ENCODE measurements around the gene DROSHA. TPM values are rescaled to one million over a fixed set of nuclear protein-coding genes. Genes with fewer than 3 reads are reported as not detected.

DROSHA gene
- total RNA-seq, 3 donors from 2014 or later (not counting 1 experiment from before 2014, with no cell fraction given) = 44.9 to 55.9 (median 50.5) TPM

DNA sequence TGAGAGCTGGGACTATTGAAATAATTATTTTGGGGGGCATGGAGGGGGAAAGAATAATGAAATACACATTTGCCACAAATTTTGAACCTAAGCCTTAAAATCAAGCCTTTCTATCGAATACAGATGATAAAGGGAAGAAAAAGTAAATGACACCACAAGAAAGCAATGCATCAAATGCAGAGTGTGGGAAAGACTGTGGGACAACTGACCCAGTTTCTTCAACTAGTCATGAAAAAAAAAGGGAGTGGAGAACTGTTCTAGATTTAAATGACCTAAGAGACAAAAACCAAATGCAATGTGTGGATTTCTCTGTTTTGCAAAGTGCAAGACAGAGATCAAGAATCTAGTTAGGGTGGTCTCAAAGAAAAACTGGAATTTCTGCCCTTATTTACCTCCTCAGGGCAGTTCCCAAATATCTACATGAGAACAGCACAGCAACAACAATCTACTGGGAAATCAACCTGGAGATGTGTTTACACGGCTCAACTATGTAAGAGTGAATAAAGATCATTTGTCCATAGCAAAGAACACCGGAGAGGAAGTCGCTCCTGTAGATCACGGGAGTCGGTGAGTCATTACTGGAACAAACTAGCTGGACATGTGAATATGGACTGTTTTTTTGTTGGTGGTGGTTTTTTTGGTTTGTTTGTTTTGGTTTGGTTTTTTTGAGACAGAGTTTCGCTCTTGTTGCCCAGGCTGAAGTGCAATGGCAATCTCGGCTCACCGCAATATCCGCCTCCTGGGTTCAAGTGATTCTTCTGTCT, 145.9 kb downstream of the DROSHA start:
- Histone ChIP-seq H3K4me1 (ENCODE audit: control insufficient read depth, insufficient read depth, low read length) (no peaks in the 10 kb centered on the region), H3K27ac (ENCODE audit: low read length) (no peak overlapping the region), H3K36me3 (ENCODE audit: control insufficient read depth, insufficient read depth, low read length) (no peaks in the 10 kb centered on the region), H3K4me3 (ENCODE audit: low read length) (no peak overlapping the region), H3K9me3 (ENCODE audit: control insufficient read depth, insufficient read depth, low read length) (peaks cover 8% of the 10 kb centered on the region), H3K27me3 (ENCODE audit: control insufficient read depth, insufficient read depth, low read length) (no peaks in the 10 kb centered on the region)
- intact Hi-C loops (cut with micrococcal nuclease) = no loop called here
- DNase-seq = no peak
- H3K4me1 Mint-ChIP-seq = no peaks in the 10 kb centered on the region
- no peak overlapping the region for H3K4me3 Mint-ChIP-seq
- peaks cover 8 to 10% of the 10 kb centered on the region in 2 donors for H3K27me3 Mint-ChIP-seq (ENCODE audit: low read depth in 2 of 2)
- H3K9me3 Mint-ChIP-seq = peaks cover 4 to 6% of the 10 kb centered on the region in 2 donors
- H3K27ac Mint-ChIP-seq = no peak overlapping the region
- peaks cover 7% of the 10 kb centered on the region for H3K36me3 Mint-ChIP-seq
- 90% methylated on average over 10 of the region's 10 CpGs for WGBS (ENCODE audit: insufficient coverage)
- ATAC-seq = no peak
- TF ChIP-seq, protein P1, sequence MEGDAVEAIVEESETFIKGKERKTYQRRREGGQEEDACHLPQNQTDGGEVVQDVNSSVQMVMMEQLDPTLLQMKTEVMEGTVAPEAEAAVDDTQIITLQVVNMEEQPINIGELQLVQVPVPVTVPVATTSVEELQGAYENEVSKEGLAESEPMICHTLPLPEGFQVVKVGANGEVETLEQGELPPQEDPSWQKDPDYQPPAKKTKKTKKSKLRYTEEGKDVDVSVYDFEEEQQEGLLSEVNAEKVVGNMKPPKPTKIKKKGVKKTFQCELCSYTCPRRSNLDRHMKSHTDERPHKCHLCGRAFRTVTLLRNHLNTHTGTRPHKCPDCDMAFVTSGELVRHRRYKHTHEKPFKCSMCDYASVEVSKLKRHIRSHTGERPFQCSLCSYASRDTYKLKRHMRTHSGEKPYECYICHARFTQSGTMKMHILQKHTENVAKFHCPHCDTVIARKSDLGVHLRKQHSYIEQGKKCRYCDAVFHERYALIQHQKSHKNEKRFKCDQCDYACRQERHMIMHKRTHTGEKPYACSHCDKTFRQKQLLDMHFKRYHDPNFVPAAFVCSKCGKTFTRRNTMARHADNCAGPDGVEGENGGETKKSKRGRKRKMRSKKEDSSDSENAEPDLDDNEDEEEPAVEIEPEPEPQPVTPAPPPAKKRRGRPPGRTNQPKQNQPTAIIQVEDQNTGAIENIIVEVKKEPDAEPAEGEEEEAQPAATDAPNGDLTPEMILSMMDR (IDR thresholded peaks at IDR 0.05) = no peak

DNA sequence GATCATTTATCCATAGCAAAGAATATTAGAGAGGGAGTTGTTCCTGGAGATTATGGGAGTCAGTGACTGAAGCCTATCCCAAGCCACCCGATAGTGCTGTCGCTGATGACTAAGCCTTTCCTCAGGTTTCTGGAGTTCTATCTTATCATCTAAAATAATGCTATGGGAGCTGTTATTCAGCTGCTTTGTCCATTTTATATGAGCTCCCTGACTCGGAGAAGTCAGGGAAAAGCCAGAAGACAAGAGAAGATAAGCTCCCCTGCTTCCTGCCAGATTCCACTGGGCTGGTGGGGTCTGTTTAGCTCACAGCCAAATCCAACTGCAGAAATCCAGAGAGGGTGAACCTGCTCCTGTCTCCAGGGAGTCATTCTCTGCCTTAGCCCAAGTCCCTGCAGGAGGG, 148.2 kb downstream of the DROSHA start:
- Histone ChIP-seq H3K36me3 (ENCODE audit: control insufficient read depth, insufficient read depth, low read length) (no peaks in the 10 kb centered on the region), H3K27me3 (ENCODE audit: control insufficient read depth, insufficient read depth, low read length) (no peaks in the 10 kb centered on the region), H3K9me3 (ENCODE audit: control insufficient read depth, insufficient read depth, low read length) (peaks cover 8% of the 10 kb centered on the region), H3K27ac (ENCODE audit: low read length) (no peak overlapping the region), H3K4me1 (ENCODE audit: control insufficient read depth, insufficient read depth, low read length) (no peaks in the 10 kb centered on the region), H3K4me3 (ENCODE audit: low read length) (no peak overlapping the region)
- ATAC-seq (no peak), DNase-seq (no peak)
- H3K9me3 Mint-ChIP-seq = peaks cover 2 to 3% of the 10 kb centered on the region in 2 donors
- 76% methylated on average over 3 of the region's 3 CpGs for WGBS (ENCODE audit: insufficient coverage)
- H3K36me3 Mint-ChIP-seq = peaks cover 1% of the 10 kb centered on the region
- no peaks in the 10 kb centered on the region for H3K4me1 Mint-ChIP-seq
- H3K4me3 Mint-ChIP-seq = no peak overlapping the region
- H3K27me3 Mint-ChIP-seq (ENCODE audit: low read depth in 2 of 2) = peaks cover 8 to 12% of the 10 kb centered on the region in 2 donors
- H3K27ac Mint-ChIP-seq = no peak overlapping the region
- TF ChIP-seq, protein P1 (IDR thresholded peaks at IDR 0.05) = no peak
- intact Hi-C loops (cut with micrococcal nuclease) = no loop called here

DNA sequence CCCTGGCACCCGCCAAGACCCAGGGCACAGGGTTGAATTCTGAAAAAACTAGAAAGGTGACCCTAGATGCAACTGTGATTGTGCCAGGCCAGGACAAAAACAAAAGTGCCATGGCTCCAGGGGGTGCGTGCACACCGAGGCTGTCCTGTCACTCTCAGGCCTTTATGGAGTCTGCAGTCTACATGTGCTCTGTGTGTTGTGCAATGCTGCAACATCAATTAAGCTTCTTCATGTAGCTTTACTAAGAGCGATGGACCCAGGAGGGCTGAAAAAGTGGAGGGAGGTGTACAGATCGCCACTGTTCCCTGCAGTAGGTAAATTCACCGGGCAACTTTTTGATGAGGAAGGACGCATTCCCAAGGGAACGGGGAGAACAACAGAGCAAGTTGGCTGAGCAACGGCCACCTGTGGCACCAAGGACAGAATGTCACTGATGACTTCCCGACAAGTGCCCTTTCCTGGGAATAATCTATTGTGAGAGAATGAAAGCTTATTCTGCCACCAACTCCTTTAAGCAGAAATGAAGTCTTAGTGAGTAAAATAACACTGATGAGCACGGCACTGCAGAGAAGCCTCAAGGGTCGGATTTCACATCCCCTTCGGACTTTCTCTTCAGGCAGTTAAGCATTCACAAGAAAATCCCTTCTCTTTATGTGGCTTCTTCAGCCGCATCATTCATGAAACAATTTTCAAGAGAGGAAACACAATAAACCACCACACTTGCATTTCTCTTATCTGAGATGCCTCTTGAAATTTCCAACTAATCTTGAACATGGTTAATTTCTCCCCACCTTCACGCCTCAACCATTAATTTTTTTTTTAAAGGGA, 149.6 kb downstream of the DROSHA start:
- DNase-seq (no peak), ATAC-seq (no peak)
- H3K27ac ChIP-seq (ENCODE audit: low read length) = no peak overlapping the region
- 74% methylated on average over 14 of the region's 15 CpGs for WGBS (ENCODE audit: insufficient coverage)
- no peaks in the 10 kb centered on the region for H3K4me1 ChIP-seq (ENCODE audit: control insufficient read depth, insufficient read depth, low read length)
- intact Hi-C loops (cut with micrococcal nuclease) = no loop called here
- H3K9me3 ChIP-seq (ENCODE audit: control insufficient read depth, insufficient read depth, low read length) = no peaks in the 10 kb centered on the region
- Mint-ChIP-seq H3K36me3 (no peaks in the 10 kb centered on the region), H3K9me3 (peaks cover 2 to 3% of the 10 kb centered on the region in 2 donors), H3K27ac (no peak overlapping the region), H3K4me1 (no peaks in the 10 kb centered on the region), H3K27me3 (ENCODE audit: low read depth in 2 of 2) (peaks cover 8 to 15% of the 10 kb centered on the region in 2 donors), H3K4me3 (no peak overlapping the region)
- TF ChIP-seq, protein P1 (IDR thresholded peaks at IDR 0.05) = no peak
- H3K36me3 ChIP-seq (ENCODE audit: control insufficient read depth, insufficient read depth, low read length) = no peaks in the 10 kb centered on the region
- H3K27me3 ChIP-seq (ENCODE audit: control insufficient read depth, insufficient read depth, low read length) = no peaks in the 10 kb centered on the region
- no peak overlapping the region for H3K4me3 ChIP-seq (ENCODE audit: low read length)
